SK-N-SH treated with all-trans-retinoic acid at 6 μM for 48 hours (cell line): Measurements from ENCODE around the gene RTP5.

Source experiments
- ATAC-seq: fragments of 200-7000 bp; cut with Tn5 transposase; 3 replicates; pipeline ENCODE4 v1.9.1; 2020; ENCODE audit warnings: mild to moderate bottlenecking, moderate library complexity
- ARNTL ChIP-seq: fragments of 450-650 bp; formaldehyde crosslinking; IDR thresholded peaks from 2 replicates; pipeline ENCODE4 v1.5.0; 2020; ENCODE audit warnings: low read depth, mild to moderate bottlenecking, moderate library complexity, borderline replicate concordance
- BACH2 ChIP-seq: fragments of 250-450 bp; sonication (Bioruptor Pico); IDR thresholded peaks from 2 replicates; pipeline ENCODE4 v1.9.0; 2021; ENCODE audit warnings: mild to moderate bottlenecking, borderline replicate concordance
- CSDC2 ChIP-seq: fragments of 250-450 bp; sonication (Bioruptor Pico); IDR thresholded peaks from 2 replicates; pipeline ENCODE4 v1.5.0; 2020; ENCODE audit warnings: mild to moderate bottlenecking, moderate library complexity
- ESRRG ChIP-seq: fragments of 250-450 bp; sonication (Bioruptor Pico); IDR thresholded peaks from 2 replicates; pipeline ENCODE4 v1.6.1; 2021; ENCODE audit warnings: mild to moderate bottlenecking
- GLIS3 ChIP-seq: fragments of 250-450 bp; sonication (Bioruptor Pico); IDR thresholded peaks from 2 replicates; pipeline ENCODE4 v1.5.0; 2020; ENCODE audit warnings: mild to moderate bottlenecking, moderate library complexity
- OSR1 ChIP-seq: fragments of 250-450 bp; sonication (Bioruptor Pico); IDR thresholded peaks from 2 replicates; pipeline ENCODE4 v1.8.0; 2022; ENCODE audit warnings: moderate library complexity, mild to moderate bottlenecking, inconsistent platforms
- RARB ChIP-seq: fragments of 250-450 bp; sonication (Bioruptor Pico); IDR thresholded peaks from 2 replicates; pipeline ENCODE4 v1.8.0; 2021; ENCODE audit warnings: mild to moderate bottlenecking, moderate library complexity
- SNAI2 ChIP-seq: fragments of 250-450 bp; sonication (Bioruptor Pico); IDR thresholded peaks from 2 replicates; pipeline ENCODE4 v1.5.0; 2020; ENCODE audit warnings: mild to moderate bottlenecking, moderate library complexity
- TCF4 ChIP-seq: fragments of 250-450 bp; sonication (Bioruptor Pico); IDR thresholded peaks from 2 replicates; pipeline ENCODE4 v1.8.0; 2021; ENCODE audit warnings: mild to moderate bottlenecking, moderate library complexity, borderline replicate concordance
- TOX ChIP-seq: fragments of 250-450 bp; sonication (Bioruptor Pico); IDR thresholded peaks from 2 replicates; pipeline ENCODE4 v1.8.0; 2021; ENCODE audit warnings: mild to moderate bottlenecking, moderate library complexity, borderline replicate concordance
- ZC3H10 ChIP-seq: fragments of 250-450 bp; sonication (Bioruptor Pico); IDR thresholded peaks from 2 replicates; pipeline ENCODE4 v1.5.1; 2021; ENCODE audit warnings: mild to moderate bottlenecking, moderate library complexity
- ZFP3 ChIP-seq: fragments of 250-450 bp; sonication (Bioruptor Pico); IDR thresholded peaks from 2 replicates; pipeline ENCODE4 v1.5.0; 2020; ENCODE audit warnings: mild to moderate bottlenecking, moderate library complexity
- ZFP30 ChIP-seq: fragments of 450-650 bp; formaldehyde crosslinking; IDR thresholded peaks from 2 replicates; pipeline ENCODE4 v1.5.0; 2022; ENCODE audit warnings: mild to moderate bottlenecking, moderate library complexity
- ZNF565 ChIP-seq: fragments of 450-650 bp; formaldehyde crosslinking; conservative IDR thresholded peaks from 2 replicates; pipeline ENCODE4 v1.5.0; 2020; ENCODE audit warnings: low read depth, mild to moderate bottlenecking, moderate library complexity
- ZNF70 ChIP-seq: fragments of 450-650 bp; formaldehyde crosslinking; IDR thresholded peaks from 2 replicates; pipeline ENCODE4 v1.5.0; 2020; ENCODE audit warnings: mild to moderate bottlenecking, moderate library complexity
- TF ChIP-seq, protein P1 (sequence below): fragments of 250-450 bp; sonication (Bioruptor Pico); IDR thresholded peaks from 2 replicates; pipeline ENCODE4 v1.5.1; 2021; ENCODE audit warnings: mild to moderate bottlenecking, moderate library complexity
- TF ChIP-seq, protein P2 (sequence below): fragments of 250-450 bp; sonication (Bioruptor Pico); IDR thresholded peaks from 2 replicates; pipeline ENCODE4 v1.8.0; 2020; ENCODE audit warnings: mild to moderate bottlenecking, moderate library complexity, borderline replicate concordance
- TF ChIP-seq, protein P3 (sequence below): fragments of 250-450 bp; sonication (Bioruptor Pico); IDR thresholded peaks from 2 replicates; pipeline ENCODE4 v1.5.0; 2020; ENCODE audit warnings: mild to moderate bottlenecking, moderate library complexity
- TF ChIP-seq, protein P4 (sequence below): fragments of 250-450 bp; sonication (Bioruptor Pico); IDR thresholded peaks from 2 replicates; pipeline ENCODE4 v1.5.1; 2020; ENCODE audit warnings: low read depth, mild to moderate bottlenecking, moderate library complexity
- TF ChIP-seq, protein P5 (sequence below): fragments of 250-450 bp; sonication (Bioruptor Pico); IDR thresholded peaks from 2 replicates; pipeline ENCODE4 v1.8.0; 2021; ENCODE audit warnings: low read depth, mild to moderate bottlenecking, moderate library complexity, borderline replicate concordance

RTP5 gene

DNA sequence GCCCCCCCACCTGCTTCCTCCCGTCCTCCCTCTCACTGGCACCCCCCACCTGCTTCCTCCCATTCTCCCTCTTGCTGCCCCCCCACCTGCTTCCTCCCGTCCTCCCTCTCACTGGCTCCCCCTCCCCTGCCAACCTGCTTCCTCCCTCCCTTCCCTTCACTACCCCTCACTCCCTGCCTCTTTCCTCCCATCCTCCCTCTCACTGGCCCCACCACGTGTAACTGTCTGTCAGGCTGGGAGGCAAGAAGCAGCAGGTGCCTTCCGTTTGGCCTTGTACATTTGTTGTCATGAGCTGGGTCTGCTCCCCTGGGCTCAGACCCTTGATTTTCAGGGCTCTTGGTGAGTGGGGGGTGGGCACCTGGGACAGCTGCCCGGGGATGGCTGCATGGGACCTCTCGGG, 19.1 kb downstream of the RTP5 start (continued):
- TF ChIP-seq, protein P1, sequence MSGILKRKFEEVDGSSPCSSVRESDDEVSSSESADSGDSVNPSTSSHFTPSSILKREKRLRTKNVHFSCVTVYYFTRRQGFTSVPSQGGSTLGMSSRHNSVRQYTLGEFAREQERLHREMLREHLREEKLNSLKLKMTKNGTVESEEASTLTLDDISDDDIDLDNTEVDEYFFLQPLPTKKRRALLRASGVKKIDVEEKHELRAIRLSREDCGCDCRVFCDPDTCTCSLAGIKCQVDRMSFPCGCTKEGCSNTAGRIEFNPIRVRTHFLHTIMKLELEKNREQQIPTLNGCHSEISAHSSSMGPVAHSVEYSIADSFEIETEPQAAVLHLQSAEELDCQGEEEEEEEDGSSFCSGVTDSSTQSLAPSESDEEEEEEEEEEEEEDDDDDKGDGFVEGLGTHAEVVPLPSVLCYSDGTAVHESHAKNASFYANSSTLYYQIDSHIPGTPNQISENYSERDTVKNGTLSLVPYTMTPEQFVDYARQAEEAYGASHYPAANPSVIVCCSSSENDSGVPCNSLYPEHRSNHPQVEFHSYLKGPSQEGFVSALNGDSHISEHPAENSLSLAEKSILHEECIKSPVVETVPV (CRISPR knock-in tag), result no peak
- TF ChIP-seq ZNF70 (CRISPR knock-in tag) (no peak), CSDC2 (CRISPR knock-in tag) (no peak)
- TF ChIP-seq, all 23 proteins: peak for 0

DNA sequence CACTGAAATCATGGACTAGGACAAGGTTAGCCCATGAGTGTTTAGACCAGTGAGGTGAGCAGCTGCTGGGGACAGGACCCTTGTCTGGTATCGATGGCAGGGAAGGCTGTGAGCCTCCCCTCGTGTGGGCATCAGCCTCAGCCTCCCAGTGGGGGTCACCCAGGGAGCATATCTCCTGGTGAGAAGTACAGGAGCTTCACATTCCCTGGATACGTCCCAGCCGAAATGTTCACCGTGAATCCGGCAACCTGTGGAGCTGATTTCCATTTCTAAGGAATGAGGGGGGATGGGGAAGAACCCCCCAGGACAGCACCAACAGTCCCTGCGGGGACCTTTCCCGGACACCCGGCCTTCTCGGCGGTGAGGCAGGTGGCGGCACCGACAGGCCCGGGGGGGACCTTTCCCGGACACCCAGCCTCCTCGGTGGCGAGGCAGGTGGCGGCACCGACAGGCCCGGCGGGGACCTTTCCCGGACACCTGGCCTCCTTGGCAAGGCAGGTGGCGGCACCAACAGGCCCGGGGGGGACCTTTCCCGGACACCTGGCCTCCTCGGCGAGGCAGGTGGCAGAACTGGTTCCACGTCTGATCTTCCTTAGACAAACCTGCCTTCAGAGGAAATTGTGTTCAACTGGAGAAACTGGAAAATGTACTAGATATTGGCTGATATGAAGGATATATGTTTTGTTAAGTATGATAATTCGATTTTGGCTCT, 21.2 kb downstream of the RTP5 start:
- TF ChIP-seq ZNF565 (no peak), ZFP30 (CRISPR knock-in tag) (no peak), GLIS3 (CRISPR knock-in tag) (no peak), RARB (CRISPR knock-in tag) (no peak)
- no peak for ATAC-seq

DNA sequence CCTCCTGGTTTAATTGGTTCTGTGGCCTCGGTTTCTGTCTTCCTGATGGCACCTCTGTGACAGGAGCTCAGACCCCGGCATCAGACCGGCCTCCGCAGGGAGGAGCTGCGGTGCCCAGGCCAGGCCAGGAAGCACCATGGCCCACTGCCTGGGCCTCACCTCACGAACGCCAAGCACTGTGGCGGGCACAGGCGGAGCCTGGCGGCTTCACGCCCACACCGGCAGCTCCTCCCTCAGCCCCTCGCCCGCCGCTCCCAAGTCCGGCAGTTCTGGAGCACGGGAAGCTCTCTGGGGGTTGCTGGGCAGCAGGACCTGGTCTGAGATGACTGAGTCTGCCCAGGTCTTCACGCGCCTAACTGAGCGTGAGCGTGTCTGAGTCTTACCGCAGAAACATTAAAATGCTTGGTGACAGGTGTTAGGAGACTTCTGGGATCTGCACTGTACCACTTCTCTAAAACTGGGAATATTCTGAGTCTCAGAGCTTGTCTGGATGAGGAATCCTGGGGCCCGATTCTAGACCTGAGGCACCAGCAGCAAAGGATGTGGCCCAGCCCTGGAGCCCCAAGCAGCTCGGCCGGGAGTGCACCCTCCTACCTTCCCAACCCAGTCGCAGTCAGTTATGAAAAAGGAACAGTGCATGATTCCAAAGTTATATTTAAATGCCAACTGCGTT, 21.9 kb downstream of the RTP5 start:
- TF ChIP-seq TCF4 (CRISPR knock-in tag) (no peak), ZFP3 (CRISPR knock-in tag) (no peak), OSR1 (no peak), CSDC2 (CRISPR knock-in tag) (no peak), SNAI2 (CRISPR knock-in tag) (no peak), TOX (CRISPR knock-in tag) (no peak), RARB (CRISPR knock-in tag) (no peak), BACH2 (no peak), ZC3H10 (CRISPR knock-in tag) (no peak), ESRRG (CRISPR knock-in tag) (no peak), ARNTL (CRISPR knock-in tag) (no peak), GLIS3 (CRISPR knock-in tag) (no peak)
- TF ChIP-seq, protein P2, sequence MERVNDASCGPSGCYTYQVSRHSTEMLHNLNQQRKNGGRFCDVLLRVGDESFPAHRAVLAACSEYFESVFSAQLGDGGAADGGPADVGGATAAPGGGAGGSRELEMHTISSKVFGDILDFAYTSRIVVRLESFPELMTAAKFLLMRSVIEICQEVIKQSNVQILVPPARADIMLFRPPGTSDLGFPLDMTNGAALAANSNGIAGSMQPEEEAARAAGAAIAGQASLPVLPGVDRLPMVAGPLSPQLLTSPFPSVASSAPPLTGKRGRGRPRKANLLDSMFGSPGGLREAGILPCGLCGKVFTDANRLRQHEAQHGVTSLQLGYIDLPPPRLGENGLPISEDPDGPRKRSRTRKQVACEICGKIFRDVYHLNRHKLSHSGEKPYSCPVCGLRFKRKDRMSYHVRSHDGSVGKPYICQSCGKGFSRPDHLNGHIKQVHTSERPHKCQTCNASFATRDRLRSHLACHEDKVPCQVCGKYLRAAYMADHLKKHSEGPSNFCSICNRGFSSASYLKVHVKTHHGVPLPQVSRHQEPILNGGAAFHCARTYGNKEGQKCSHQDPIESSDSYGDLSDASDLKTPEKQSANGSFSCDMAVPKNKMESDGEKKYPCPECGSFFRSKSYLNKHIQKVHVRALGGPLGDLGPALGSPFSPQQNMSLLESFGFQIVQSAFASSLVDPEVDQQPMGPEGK, result no peak
- TF ChIP-seq, protein P3, sequence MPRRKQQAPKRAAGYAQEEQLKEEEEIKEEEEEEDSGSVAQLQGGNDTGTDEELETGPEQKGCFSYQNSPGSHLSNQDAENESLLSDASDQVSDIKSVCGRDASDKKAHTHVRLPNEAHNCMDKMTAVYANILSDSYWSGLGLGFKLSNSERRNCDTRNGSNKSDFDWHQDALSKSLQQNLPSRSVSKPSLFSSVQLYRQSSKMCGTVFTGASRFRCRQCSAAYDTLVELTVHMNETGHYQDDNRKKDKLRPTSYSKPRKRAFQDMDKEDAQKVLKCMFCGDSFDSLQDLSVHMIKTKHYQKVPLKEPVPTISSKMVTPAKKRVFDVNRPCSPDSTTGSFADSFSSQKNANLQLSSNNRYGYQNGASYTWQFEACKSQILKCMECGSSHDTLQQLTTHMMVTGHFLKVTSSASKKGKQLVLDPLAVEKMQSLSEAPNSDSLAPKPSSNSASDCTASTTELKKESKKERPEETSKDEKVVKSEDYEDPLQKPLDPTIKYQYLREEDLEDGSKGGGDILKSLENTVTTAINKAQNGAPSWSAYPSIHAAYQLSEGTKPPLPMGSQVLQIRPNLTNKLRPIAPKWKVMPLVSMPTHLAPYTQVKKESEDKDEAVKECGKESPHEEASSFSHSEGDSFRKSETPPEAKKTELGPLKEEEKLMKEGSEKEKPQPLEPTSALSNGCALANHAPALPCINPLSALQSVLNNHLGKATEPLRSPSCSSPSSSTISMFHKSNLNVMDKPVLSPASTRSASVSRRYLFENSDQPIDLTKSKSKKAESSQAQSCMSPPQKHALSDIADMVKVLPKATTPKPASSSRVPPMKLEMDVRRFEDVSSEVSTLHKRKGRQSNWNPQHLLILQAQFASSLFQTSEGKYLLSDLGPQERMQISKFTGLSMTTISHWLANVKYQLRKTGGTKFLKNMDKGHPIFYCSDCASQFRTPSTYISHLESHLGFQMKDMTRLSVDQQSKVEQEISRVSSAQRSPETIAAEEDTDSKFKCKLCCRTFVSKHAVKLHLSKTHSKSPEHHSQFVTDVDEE, result no peak
- TF ChIP-seq, protein P4, sequence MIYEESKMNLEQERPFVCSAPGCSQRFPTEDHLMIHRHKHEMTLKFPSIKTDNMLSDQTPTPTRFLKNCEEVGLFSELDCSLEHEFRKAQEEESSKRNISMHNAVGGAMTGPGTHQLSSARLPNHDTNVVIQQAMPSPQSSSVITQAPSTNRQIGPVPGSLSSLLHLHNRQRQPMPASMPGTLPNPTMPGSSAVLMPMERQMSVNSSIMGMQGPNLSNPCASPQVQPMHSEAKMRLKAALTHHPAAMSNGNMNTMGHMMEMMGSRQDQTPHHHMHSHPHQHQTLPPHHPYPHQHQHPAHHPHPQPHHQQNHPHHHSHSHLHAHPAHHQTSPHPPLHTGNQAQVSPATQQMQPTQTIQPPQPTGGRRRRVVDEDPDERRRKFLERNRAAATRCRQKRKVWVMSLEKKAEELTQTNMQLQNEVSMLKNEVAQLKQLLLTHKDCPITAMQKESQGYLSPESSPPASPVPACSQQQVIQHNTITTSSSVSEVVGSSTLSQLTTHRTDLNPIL (CRISPR knock-in tag), result no peak
- TF ChIP-seq, protein P1 (CRISPR knock-in tag), result no peak
- TF ChIP-seq, protein P5, sequence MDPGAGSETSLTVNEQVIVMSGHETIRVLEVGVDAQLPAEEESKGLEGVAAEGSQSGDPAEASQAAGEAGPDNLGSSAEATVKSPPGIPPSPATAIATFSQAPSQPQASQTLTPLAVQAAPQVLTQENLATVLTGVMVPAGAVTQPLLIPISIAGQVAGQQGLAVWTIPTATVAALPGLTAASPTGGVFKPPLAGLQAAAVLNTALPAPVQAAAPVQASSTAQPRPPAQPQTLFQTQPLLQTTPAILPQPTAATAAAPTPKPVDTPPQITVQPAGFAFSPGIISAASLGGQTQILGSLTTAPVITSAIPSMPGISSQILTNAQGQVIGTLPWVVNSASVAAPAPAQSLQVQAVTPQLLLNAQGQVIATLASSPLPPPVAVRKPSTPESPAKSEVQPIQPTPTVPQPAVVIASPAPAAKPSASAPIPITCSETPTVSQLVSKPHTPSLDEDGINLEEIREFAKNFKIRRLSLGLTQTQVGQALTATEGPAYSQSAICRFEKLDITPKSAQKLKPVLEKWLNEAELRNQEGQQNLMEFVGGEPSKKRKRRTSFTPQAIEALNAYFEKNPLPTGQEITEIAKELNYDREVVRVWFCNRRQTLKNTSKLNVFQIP (CRISPR knock-in tag), result no peak
- no peak for ATAC-seq
